Immature natural killer cell (primary cell): Measurements from ENCODE around the gene UGT2A1. TPM values are rescaled to one million over a fixed set of nuclear protein-coding genes. Genes with fewer than 3 reads are reported as not detected.

Experiments
- DNase-seq, 3 donors: peaks; one replicate each; pipeline ENCODE4 v3.0.0; 2022; ENCODE audit warnings: mixed read lengths in 1 of 3
- H3K27ac Mint-ChIP-seq, 6 donors: one replicate each; pipeline ENCODE4 v1.8.0; 2020; ENCODE audit warnings: mixed read lengths in 6 of 6, mild to moderate bottlenecking in 5 of 6, inconsistent platforms in 4 of 6, moderate library complexity in 3 of 6
- H3K27me3 Mint-ChIP-seq, 3 donors: one replicate each; pipeline ENCODE4 v1.8.0; 2020 to 2021; ENCODE audit warnings: low read depth in 3 of 3, mild to moderate bottlenecking in 3 of 3, mixed read lengths in 3 of 3, moderate library complexity in 3 of 3, inconsistent platforms in 1 of 3
- H3K36me3 Mint-ChIP-seq, 3 donors: one replicate each; pipeline ENCODE4 v1.8.0; 2020; ENCODE audit warnings: mixed read lengths in 3 of 3, inconsistent platforms in 2 of 3, mild to moderate bottlenecking in 2 of 3
- H3K4me1 Mint-ChIP-seq, 2 donors: one replicate each; pipeline ENCODE4 v1.8.0; 2020; ENCODE audit warnings: inconsistent platforms in 2 of 2, mild to moderate bottlenecking in 2 of 2, mixed read lengths in 2 of 2, moderate library complexity in 1 of 2
- H3K4me3 Mint-ChIP-seq, 5 donors: one replicate each; pipeline ENCODE4 v1.8.0; 2020; ENCODE audit warnings: mild to moderate bottlenecking in 5 of 5, mixed read lengths in 5 of 5, inconsistent platforms in 3 of 5, moderate library complexity in 3 of 5
- H3K9me3 Mint-ChIP-seq, 6 donors: one replicate each; pipeline ENCODE4 v1.8.0; 2020; ENCODE audit warnings: mild to moderate bottlenecking in 6 of 6, mixed read lengths in 6 of 6, inconsistent platforms in 4 of 6, moderate library complexity in 3 of 6
- polyA plus RNA-seq, 3 donors: library from polyadenylated mRNA; unstranded; fragments of 300-500 nt; fragmentation: Illumina TruSeq; gene quantifications; one replicate each; pipeline ENCODE4 v1.2.3, GENCODE V29; 2021

UGT2A1 gene
- polyA plus RNA-seq, 3 donors from 2014 or later: not detected

DNA sequence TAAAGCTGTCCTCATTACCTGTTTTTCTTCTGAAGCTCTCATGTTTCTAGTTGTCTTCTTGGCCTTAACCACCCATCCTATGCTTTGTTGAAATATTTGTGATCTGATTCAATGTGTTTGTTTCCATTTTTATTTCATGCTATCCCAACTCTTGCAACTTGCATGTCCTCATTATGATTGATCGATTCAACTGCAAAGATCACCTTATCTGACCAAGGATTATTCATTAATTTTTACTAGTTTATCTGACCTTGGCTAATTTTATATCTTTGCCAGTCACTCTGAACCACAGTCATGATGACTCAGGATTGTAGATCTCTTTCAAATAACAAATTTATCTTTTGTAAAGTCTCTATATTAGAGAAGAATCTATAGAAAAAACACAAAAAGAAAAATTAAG is 84.3 kb downstream of the UGT2A1 start:
- Mint-ChIP-seq H3K36me3 (no peaks in the 10 kb centered on the region), H3K9me3 (peaks cover 0 to 9% (median 5%) of the 10 kb centered on the region in 6 donors), H3K27me3 (peaks cover 0 to 3% (median 0%) of the 10 kb centered on the region in 3 donors), H3K4me3 (no peak overlapping the region), H3K27ac (no peak overlapping the region), H3K4me1 (no peaks in the 10 kb centered on the region)
- no peak for DNase-seq

DNA sequence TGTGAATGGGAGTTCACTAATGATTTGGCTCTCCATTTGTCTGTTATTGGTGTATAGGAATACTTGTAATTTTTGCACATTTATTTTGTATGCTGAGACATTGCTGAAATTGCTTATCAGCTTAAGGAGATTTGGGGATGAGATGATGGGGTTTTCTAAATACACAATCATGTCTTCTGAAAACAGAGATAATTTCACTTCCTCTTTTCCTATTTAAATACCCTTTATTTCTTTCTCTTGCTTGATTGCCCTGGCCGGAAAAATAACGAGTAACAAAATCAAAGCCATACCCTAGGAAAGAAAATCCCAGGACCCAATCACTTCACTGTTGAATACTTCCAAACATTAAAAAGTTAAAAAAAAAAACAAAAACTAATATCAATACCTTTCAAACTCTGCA is 89.6 kb downstream of the UGT2A1 start:
- Mint-ChIP-seq H3K27me3 (peaks cover 0 to 3% (median 0%) of the 10 kb centered on the region in 3 donors), H3K4me1 (no peaks in the 10 kb centered on the region), H3K27ac (no peak overlapping the region), H3K4me3 (no peak overlapping the region), H3K9me3 (peaks cover 2 to 16% (median 7%) of the 10 kb centered on the region in 6 donors), H3K36me3 (no peaks in the 10 kb centered on the region)
- no peak for DNase-seq

DNA sequence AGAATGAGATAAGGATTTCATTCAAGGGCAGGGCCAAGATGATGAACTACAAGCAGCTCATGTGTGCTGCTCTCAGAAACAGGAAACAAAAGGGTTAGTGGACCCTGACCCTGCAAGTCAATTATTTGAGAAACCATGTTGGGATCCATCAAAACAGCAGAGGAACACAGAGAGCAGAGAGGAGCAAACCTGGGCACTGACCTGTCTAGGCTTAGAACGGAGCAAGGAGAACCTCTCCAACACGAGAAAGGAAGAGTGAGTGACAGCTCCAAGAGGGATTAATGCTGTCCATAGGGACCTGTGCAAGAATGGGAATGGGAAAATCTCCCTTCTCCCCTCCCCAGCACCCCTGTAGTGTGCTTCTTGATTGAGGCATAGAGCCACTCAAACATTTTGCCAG is 103.4 kb downstream of the UGT2A1 start:
- DNase-seq: no peak
- peaks cover 0 to 22% (median 9%) of the 10 kb centered on the region in 6 donors for H3K9me3 Mint-ChIP-seq
- peaks cover 0 to 2% (median 1%) of the 10 kb centered on the region in 3 donors for H3K27me3 Mint-ChIP-seq
- H3K36me3 Mint-ChIP-seq: no peaks in the 10 kb centered on the region
- H3K4me1 Mint-ChIP-seq: no peaks in the 10 kb centered on the region
- no peak overlapping the region for H3K4me3 Mint-ChIP-seq
- H3K27ac Mint-ChIP-seq: no peak overlapping the region

DNA sequence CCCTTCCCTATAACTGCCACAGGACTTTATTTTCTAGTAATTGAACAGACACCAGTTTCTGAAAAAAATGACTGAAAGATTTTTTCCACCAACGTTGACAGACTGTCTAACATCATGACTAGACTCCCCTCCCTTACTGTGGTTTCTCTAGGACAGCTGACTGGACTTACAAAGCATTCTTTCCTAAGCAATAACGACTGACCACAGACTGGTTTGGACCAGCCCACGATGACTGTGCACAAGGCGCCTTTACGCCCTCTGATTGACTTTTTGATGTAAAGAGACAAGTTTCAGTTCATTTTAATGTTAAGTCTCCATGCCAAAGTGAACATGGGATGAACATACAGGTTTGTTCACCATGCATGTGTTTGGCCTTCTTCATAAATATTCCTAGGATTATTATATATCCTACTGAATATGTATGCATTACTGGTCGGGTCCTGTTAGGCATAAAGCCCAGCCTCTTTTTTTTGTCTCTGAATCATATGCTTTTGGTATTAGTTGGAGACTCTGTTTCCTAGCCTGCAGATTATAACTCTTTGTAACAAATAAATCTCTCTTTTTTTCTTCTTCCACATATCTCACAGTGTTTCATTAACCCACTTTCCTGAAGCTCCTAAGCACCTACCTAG is 106.8 kb downstream of the UGT2A1 start:
- Mint-ChIP-seq H3K4me1 (no peaks in the 10 kb centered on the region), H3K27me3 (peaks cover 0 to 2% (median 1%) of the 10 kb centered on the region in 3 donors), H3K27ac (no peak overlapping the region), H3K9me3 (peaks cover 0 to 5% (median 3%) of the 10 kb centered on the region in 6 donors), H3K4me3 (no peak overlapping the region), H3K36me3 (no peaks in the 10 kb centered on the region)
- no peak for DNase-seq

Other genes with a start within 250 kb of the UGT2A1 start
- not detected for gene UGT2B4, start 157.3 kb downstream of the UGT2A1 start, polyA plus RNA-seq
- not detected for gene UGT2A2, start 13.6 kb downstream of the UGT2A1 start, polyA plus RNA-seq
- 10 to 100 TPM in 2 of 3 donors, 1 to 10 TPM in 1; 8.9 to 14.9 (median 11.0) TPM for gene SULT1B1, start 107.4 kb upstream of the UGT2A1 start, polyA plus RNA-seq
- gene SULT1E1, start 206.9 kb upstream of the UGT2A1 start, polyA plus RNA-seq: under 1 TPM in 1 of 3 donors, not detected in 2; 0.23 TPM